OCI-LY3 (cell line): ENCODE results near the gene TOR4A.

Source experiments
- H2AFZ ChIP-seq: fragments of 200-600, 300-600 bp; shearing (Covaris generic); 2 replicates; pipeline ENCODE4 v1.6.0; 2014; ENCODE audit warnings: antibody characterized with exemption, low read depth, low read length
- H3K27ac ChIP-seq: fragments of 200-600, 300-600 bp; sonication (generic); 2 replicates; pipeline ENCODE4 v1.5.1; 2014; ENCODE audit warnings: mild to moderate bottlenecking, low read length, moderate library complexity, mixed read lengths
- H3K27me3 ChIP-seq: fragments of 200-600, 300-600 bp; sonication (generic); 2 replicates; pipeline ENCODE4 v1.6.1; 2014; ENCODE audit warnings: low read depth, low read length, mixed read lengths
- H3K36me3 ChIP-seq: fragments of 200-600, 300-600 bp; sonication (generic); replicated peaks from 2 replicates; pipeline ENCODE3; 2014; ENCODE audit warnings: low read depth, low read length, mixed read lengths
- H3K4me1 ChIP-seq: fragments of 300-600, 200-600 bp; sonication (generic); 2 replicates; pipeline ENCODE4 v1.6.1; 2014; ENCODE audit warnings: low read length, mixed read lengths
- H3K4me2 ChIP-seq: fragments of 200-600, 300-600 bp; sonication (generic); 2 replicates; pipeline ENCODE4 v1.6.1; 2014; ENCODE audit warnings: low read length, mixed read lengths
- H3K4me3 ChIP-seq: fragments of 300-600, 200-600 bp; sonication (generic); 2 replicates; pipeline ENCODE4 v1.5.1; 2014; ENCODE audit warnings: antibody characterized with exemption, mild to moderate bottlenecking, low read length, moderate library complexity
- H3K79me2 ChIP-seq: fragments of 300-600, 200-600 bp; shearing (Covaris generic); 2 replicates; pipeline ENCODE4 v1.6.1; 2014; ENCODE audit warnings: mild to moderate bottlenecking, low read length, mixed read lengths
- H3K9ac ChIP-seq: fragments of 300-600, 200-600 bp; shearing (Covaris generic); 2 replicates; pipeline ENCODE4 v1.6.0; 2014; ENCODE audit warnings: mild to moderate bottlenecking, low read length, moderate library complexity
- H3K9me3 ChIP-seq: fragments of 200-600, 300-600 bp; shearing (Covaris generic); 2 replicates; pipeline ENCODE4 v1.6.1; 2014; ENCODE audit warnings: low read length, mixed read lengths; ENCODE audit not compliant: insufficient read depth
- H4K20me1 ChIP-seq: fragments of 200-600, 300-600 bp; sonication (generic); 2 replicates; pipeline ENCODE4 v1.6.1; 2016; ENCODE audit warnings: low read length, mixed read lengths; ENCODE audit not compliant: insufficient read depth
- CTCF ChIP-seq: fragments of 200-600, 300-600 bp; sonication (generic); IDR thresholded peaks from 2 replicates; pipeline ENCODE4 v1.5.1; 2014; ENCODE audit warnings: antibody characterized with exemption, low read length, low read depth
- EZH2phosphoT487 ChIP-seq: fragments of 200-600 bp; shearing (Covaris generic); IDR thresholded peaks from 2 replicates; pipeline ENCODE4 v1.6.1; 2018; ENCODE audit warnings: antibody characterized with exemption, mixed run types, low read depth

TOR4A gene

GRCh38 chr9:137317021-137317717 is 39.6 kb downstream of the TOR4A start:
- no peaks in the 10 kb centered on the region for H3K27me3 ChIP-seq
- no peak overlapping the region for H2AFZ ChIP-seq
- no peak for TF ChIP-seq EZH2phosphoT487
- no peak for TF ChIP-seq CTCF
- 0 out of 2 replicates have a peak overlapping the region, but pooled peaks have one; percentile 53 for H3K27ac ChIP-seq
- peaks cover 28% of the 10 kb centered on the region for H3K4me1 ChIP-seq
- no peaks in the 10 kb centered on the region for H4K20me1 ChIP-seq
- no peaks in the 10 kb centered on the region for H3K79me2 ChIP-seq
- H3K4me2 ChIP-seq = peak overlapping the region; percentile 95
- no peaks in the 10 kb centered on the region for H3K36me3 ChIP-seq
- peak overlapping the region; percentile 87 for H3K4me3 ChIP-seq
- no peaks in the 10 kb centered on the region for H3K9me3 ChIP-seq
- peak overlapping the region; percentile 94 for H3K9ac ChIP-seq

- H3K4me3 ChIP-seq = no peak overlapping the region
- no peaks in the 10 kb centered on the region for H3K9me3 ChIP-seq
- H3K79me2 ChIP-seq = no peaks in the 10 kb centered on the region
- H3K9ac ChIP-seq = no peak overlapping the region
- no peaks in the 10 kb centered on the region for H4K20me1 ChIP-seq
- H2AFZ ChIP-seq = no peak overlapping the region
- H3K36me3 ChIP-seq = no peaks in the 10 kb centered on the region
- no peaks in the 10 kb centered on the region for H3K27me3 ChIP-seq
- H3K4me1 ChIP-seq = peaks cover 28% of the 10 kb centered on the region
- TF ChIP-seq CTCF (no peak), EZH2phosphoT487 (no peak)
- H3K27ac ChIP-seq = no peak overlapping the region
- no peak overlapping the region for H3K4me2 ChIP-seq
Observed at GRCh38 chr9:137317718-137318511, 40.4 kb downstream of the TOR4A start.

GRCh38 chr9:137318602-137319001 is 41.1 kb downstream of the TOR4A start:
- Histone ChIP-seq H3K4me1 (peaks cover 28% of the 10 kb centered on the region), H3K4me3 (no peak overlapping the region), H4K20me1 (no peaks in the 10 kb centered on the region), H3K79me2 (no peaks in the 10 kb centered on the region), H3K27me3 (no peaks in the 10 kb centered on the region), H3K9ac (no peak overlapping the region), H3K4me2 (no peak overlapping the region), H2AFZ (no peak overlapping the region), H3K9me3 (no peaks in the 10 kb centered on the region), H3K36me3 (no peaks in the 10 kb centered on the region), H3K27ac (no peak overlapping the region)
- TF ChIP-seq EZH2phosphoT487 (no peak), CTCF (no peak)

GRCh38 chr9:137319011-137319738 is 41.6 kb downstream of the TOR4A start:
- Histone ChIP-seq H3K27ac (no peak overlapping the region), H3K4me1 (peaks cover 28% of the 10 kb centered on the region), H3K79me2 (no peaks in the 10 kb centered on the region), H2AFZ (no peak overlapping the region), H4K20me1 (no peaks in the 10 kb centered on the region), H3K4me2 (no peak overlapping the region), H3K9me3 (no peaks in the 10 kb centered on the region), H3K27me3 (no peaks in the 10 kb centered on the region), H3K4me3 (no peak overlapping the region), H3K9ac (no peak overlapping the region), H3K36me3 (no peaks in the 10 kb centered on the region)
- TF ChIP-seq CTCF (no peak), EZH2phosphoT487 (no peak)
